C4-2B (cell line): ENCODE results near the gene GALNTL6.

Experiments
- CTCF ChIP-seq: fragments of 450-650 bp; conservative IDR thresholded peaks from 2 replicates; pipeline ENCODE4 v1.5.1; 2017; ENCODE audit warnings: mild to moderate bottlenecking
- ZFX ChIP-seq: fragments of 450-650 bp; IDR thresholded peaks from 2 replicates; pipeline ENCODE4 v1.6.1; 2017

DNA sequence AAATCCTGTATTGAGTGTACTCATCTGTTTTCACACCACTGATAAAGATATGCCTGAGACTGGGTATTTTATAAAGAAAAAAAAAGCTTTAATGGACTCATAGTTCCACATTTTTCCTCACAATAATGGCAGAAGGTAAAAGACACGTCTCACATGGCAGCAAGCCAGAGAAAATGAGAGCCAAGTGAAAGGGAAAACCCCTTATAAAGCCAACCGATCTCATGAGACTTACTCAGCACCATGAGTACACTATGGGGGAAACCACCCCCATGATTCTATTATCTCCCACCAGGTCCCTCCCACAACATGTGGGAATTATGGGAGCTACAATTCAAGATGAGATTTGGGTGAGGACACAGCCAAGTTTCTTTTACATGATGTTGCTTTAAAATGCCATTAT is 171.9 kb downstream of the GALNTL6 start:
- no peak for TF ChIP-seq CTCF
- TF ChIP-seq ZFX = no peak
